HG03575 (cell line): Measurements from ENCODE around the gene ARVCF.

Source experiments
- ATAC-seq: cut with Tn5 transposase; IDR thresholded peaks from one replicate; pipeline ENCODE4 v1.9.1; 2021; ENCODE audit not compliant: unreplicated experiment, insufficient number of reproducible peaks, low FRiP score; ENCODE audit errors: extremely low read depth

Gene ARVCF

GRCh38 chr22:19980766-19981165 is 35.9 kb downstream of the ARVCF start:
- ATAC-seq, result no peak

DNA sequence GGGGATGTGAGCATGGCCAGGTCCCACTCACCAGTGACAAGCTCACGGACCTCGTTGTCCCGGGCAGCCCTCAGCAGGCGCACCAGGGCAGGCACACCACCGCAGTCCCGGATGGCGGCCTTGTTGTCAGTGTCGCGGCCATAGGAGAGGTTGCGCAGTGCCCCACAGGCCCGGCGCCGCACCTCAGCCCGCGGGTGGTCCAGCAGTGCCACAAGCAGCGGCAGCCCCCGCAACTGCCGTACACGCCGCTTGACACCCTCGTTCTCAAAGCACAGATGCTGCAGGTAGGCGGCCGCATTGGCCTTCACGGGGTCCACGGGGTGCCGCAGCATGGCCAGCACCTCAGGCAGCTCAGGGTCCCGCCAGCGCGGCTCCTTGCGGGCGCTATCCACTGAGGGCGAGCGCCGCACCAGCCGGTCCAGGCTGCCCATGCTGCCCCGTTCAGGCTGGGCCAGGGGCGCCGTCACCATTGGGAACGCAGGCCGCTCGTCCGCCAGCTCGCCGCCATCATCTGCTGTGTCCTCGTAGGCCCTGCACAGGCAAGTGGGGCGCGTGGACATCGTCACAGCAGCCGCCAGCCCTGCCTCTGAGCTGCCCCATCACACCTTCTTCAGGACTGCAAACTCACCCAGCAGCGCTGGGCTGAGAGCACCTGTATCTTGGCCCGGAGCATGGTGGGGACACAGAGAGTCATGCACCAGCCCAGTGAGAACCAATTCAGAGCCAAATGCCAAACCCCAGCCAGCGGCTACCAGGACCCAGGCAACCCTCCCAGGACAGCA is 36.7 kb downstream of the ARVCF start:
- no peak for ATAC-seq

DNA sequence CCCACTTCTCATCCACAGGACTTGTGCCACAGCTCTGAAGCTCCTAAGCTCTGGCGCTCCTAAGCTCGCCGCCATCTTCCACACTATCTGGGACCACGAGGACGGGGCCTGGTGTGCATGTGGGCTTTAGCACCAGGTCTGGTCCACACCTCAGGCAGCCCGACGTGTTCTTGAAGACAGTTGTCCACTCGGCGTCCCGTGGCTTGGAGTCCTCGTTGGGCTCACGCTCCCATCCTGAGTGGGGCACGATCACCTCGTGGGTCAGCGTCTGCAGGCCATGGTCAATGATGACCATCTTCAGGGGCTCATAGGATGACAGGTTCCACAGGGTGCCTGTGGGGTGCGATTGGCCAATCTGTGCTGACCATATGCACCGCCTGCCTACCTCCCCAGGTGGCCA is 37.9 kb downstream of the ARVCF start:
- ATAC-seq, result no peak

GRCh38 chr22:19977296-19978243 is 39.1 kb downstream of the ARVCF start:
- ATAC-seq, result no peak

DNA sequence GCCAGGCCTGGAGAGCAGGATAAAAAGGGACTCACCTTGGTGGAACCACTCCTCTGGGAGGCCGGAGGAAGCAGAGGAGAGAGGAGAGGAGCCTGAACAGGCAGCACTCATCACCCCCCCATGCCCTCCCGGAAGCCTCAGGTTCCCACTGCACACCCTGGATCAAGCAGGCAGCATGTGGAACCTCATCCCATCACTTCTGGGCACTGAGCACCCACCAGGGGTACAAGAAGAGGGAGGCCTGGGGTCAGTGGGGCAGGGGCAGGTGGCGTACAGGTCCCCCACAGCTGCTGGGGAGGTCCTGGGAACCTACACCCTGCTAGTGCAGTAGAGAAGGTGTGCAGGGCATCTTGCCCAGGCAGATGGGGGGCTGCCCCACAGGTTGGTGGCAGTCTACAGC is 40.0 kb downstream of the ARVCF start:
- no peak for ATAC-seq

DNA sequence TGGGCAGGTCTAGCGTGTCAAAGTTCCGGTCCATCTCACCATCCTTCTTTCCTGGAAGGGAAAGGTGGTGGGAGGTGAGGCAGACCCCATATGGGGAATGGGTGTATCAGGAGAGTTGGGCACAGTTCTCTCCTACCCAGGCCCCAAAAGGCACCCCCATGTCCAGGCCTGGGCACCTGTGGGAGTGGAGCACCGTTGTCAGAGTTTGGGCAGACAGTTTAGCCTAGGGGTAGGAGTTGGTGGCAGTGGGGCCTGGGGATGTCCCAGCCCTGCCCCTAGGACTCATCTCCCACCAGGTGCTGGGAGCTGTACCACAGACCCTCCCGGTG is 41.0 kb downstream of the ARVCF start:
- no peak for ATAC-seq

DNA sequence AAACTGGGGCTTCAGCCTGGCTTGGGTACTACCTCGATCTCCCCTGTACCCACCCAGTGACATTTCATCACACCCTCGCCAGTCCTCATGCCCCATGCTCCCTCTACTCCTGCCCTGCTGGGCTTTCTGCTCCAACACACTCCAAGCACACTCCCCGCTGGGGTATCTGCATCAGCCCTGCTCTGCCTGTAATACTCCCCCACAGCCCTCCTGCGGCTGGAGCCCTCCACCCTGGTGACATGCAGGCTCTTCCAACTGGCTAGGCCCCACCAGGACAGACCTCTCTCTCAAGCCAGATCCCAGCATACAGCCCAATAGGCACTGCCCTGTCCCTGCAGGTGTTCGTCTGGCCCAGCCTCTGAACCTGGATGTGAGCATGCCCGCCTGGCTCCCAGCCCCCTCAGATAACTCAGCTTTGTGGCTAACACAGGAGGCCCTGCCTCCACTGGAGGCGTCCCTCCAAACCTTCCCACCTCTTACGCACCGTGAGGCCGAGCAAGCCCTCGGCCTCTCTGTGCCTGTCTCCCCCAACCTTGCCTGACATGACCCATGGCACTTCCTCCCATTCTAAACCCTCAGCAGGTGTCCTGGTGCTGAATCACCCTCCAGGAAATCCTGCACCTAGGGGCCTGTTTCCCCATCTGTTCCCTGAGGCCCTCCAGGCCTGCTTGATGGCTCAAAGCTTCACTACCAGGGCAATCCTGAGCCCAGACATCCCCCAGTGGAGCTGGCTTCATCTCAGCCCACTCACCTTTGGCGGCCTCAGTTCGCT is 41.5 kb downstream of the ARVCF start:
- no peak for ATAC-seq

GRCh38 chr22:19974268-19974861 is 42.3 kb downstream of the ARVCF start:
- no peak for ATAC-seq

DNA sequence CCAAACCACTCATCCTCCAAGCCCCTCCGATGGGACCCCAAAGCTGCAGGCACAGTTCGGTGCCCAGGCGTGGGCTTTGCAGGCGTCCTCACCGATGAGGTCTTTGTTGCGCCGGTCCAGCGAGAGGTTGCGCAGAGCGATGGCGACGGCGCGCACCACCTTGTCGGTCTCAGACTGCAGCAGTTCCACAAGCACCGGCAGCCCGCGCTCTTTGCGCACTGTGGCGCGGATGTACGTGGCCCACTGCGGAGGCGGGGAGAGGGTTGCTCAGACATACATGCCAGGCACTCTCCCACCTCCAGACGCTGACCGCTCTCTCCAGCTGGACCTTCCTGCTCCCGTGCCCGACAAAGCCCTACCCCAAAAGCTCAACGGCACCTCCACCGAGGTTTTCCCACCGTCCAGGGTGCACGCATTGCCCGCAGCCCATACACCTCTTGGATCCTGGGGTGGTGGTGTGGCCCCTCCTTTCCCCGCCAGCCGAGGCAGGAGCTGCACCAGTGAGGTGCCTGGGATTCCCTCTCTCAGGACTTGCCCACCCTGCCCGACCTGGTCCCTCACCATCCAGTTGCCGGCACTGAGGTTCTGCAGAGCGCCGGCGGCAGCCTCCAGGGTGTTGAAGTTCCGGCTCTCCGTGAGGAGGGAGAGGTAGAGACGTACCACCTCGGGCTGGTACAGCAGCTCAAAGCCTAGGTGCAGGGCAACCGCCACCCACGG is 42.9 kb downstream of the ARVCF start:
- ATAC-seq, result no peak

- no peak for ATAC-seq
Observed at GRCh38 chr22:19972652-19973550, 43.7 kb downstream of the ARVCF start.

DNA sequence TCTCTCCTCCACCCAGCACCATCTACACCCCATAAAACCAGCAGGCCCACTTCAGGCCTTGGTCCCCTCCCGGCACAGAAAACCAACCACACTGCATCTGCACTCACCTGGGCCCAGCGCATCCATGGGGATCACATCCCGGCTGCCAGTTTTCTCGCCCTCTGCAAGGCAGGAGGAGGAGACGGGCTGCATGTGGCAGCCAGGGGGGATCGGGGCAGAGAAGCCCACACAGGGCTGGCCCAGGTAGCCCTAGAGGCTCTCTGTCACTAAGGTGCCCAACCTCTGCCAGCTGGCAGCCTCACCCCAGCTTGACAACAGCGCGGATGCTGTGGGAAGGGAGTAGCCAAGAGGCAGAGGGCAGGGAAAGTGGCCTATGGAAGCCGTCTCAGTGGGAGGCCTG is 44.4 kb downstream of the ARVCF start:
- no peak for ATAC-seq

DNA sequence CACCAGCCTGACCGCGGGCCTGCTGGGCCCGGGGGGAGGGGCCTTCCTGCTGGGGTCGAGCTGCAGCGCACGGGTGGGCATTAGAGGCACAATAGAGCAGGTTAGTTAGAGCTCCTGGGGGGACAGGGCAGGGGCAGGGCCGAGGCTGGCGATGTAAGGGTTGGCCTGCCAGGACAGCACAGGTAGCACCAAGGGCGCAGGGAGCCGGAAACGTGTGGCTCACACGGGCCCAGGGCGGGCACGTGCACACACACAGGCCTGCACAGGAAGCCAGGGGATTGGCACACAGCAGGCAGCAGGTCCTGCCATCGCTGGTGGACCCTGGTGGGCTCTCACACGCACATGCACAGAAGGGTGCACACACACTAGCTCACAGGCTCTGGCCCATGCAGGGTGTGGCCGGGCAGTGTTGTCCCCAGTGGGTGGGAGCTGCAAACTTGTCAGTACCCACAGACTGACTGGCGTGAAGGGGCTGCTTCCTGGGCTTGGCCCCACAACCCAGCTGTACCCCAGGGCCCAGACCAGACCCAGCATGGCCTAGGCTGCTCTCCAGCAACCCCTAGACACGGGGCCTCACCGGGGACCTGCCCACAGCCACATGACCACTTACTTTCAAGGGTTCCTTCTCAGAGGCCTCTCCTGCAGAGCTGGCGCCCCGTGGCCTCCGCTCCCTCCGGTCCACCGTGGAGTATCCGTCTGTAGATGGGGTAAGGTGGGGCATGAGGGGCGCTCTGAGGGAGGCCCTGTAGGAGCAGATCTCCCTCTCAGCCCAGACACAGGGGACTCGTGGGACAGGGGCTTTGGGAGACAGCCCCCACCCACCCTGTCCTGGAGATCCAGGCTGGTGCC is 45.1 kb downstream of the ARVCF start:
- no peak for ATAC-seq

GRCh38 chr22:19970479-19971275 is 45.9 kb downstream of the ARVCF start:
- ATAC-seq, result no peak

- no peak for ATAC-seq
Observed at GRCh38 chr22:19970031-19970478, 46.6 kb downstream of the ARVCF start.

DNA sequence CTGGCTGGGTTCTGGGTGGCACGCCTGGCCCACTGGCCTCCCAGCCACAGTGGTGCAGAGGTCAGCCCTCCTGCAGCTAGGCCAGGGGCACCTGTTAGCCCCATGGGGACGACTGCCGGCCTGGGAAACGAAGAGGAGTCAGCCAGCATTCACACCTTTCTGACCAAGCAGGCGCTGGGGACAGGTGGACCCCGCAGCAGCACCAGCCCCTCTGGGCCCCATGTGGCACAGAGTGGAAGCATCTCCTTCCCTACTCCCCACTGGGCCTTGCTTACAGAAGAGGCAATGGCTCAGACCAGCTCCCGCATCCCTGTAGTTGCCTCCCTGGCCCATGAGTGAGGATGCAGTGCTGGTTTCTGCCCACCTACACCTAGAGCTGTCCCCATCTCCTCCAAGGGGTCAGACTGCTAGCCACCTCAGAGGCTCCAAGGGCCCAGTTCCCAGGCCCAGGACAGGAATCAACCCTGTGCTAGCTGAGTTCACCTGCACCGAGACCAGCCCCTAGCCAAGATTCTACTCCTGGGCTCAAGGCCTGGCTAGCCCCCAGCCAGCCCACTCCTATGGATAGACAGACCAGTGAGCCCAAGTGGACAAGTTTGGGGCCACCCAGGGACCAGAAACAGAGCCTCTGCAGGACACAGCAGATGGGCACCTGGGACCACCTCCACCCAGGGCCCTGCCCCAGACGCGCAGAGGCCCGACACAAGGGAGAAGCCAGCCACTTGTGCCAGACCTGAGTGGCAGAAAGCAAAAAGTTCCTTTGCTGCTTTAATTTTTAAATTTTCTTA is 47.3 kb downstream of the ARVCF start:
- no peak for ATAC-seq
